NCI-H2107 treated with DMSO at 0.1 percent for 48 hours (cell line): ENCODE measurements around the gene AGAP2.

ENCODE experiments used
- DNase-seq: peaks from one replicate; lab custom pipeline; 2025; ENCODE audit not compliant: unreplicated experiment; lab: John Stamatoyannopoulos, UW

The AGAP2 gene

DNA sequence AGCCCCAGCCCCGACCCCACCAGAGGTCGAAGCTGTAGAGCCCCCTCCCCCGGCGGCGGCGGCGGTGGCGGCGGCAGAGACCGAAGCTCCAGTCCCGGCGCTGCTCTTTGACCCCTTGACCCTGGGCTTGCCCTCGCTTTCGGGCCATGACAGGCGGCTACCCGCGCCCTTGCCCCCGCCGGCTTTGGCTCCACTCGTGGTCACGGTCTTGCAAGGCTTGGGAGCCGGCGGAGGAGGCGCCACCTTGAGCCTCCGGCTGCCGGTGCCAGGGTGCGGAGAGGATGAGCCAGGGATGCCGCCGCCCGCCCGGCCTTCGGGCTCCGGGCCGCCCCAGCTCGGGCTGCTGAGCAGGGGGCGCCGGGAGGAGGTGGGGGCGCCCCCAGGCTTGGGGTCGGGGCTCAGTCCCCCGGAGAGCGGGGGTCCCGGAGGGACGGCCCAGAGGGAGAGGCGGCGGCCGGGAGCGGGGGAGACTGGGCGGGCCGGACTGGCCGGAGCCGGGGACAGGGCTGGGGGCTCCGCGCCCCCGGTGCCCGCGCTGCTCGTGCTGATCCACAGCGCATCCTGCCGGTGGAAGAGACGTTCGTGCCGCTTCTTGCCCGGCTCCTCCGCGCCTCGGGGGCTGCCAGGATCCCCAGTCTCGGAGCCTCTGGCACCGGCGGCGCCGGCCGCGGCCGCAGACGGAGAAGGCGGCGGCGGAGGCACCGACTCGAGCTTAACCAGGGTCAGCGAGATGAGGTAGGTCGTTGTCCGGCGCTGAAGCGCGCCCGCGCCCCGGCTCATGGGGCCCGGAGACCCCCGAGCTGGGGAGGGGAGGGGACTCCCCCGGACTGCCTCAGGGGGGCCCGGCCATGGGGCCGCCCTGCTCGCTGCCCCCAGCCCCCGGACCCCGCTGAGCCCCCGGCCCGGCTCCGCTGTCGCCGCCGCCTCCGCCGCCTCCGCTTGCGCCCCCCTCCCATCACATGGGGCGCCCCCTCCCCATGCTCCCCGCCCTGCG is 778 bp downstream of the AGAP2 start:
- DNase-seq: no peak

DNA sequence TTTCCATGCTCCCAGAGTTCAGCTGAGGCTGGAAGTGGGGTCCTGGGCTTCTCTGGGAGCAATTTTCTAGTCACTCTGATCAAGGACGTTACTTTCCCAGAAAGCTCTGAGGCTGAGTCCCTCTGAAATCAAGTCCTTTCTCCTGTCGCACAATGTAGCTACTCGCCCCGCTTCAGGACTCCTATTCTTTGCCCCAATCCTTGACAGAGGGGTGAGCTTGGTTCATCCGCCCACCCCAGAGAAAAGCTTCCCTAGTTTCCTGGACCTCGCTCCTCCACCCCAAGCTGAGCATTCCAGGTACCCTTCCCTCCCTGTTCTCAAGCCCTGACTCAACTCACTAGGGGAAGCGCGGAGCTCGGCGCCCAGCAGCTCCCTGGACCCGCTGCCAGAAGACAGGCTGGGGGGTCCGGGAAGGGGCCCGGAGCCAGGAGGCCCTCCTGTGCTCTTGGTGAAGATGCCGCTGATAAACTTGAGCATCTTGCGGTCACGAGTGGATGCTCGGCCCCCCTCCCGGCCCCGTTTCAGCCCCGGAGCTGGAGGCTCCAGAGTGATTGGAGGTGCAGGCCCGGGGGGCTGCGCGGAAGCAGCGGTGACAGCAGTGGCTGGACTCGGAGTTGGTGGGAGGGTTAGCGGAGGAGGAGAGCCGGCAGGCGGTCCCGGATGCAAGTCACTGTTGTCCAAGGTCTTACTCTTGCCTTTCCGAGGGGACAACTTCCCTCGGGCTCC is 1.6 kb downstream of the AGAP2 start:
- no peak for DNase-seq

- no peak for DNase-seq
These were observed 2.4 kb downstream of the AGAP2 start for GRCh38 chr12:57735952-57736740.

DNA sequence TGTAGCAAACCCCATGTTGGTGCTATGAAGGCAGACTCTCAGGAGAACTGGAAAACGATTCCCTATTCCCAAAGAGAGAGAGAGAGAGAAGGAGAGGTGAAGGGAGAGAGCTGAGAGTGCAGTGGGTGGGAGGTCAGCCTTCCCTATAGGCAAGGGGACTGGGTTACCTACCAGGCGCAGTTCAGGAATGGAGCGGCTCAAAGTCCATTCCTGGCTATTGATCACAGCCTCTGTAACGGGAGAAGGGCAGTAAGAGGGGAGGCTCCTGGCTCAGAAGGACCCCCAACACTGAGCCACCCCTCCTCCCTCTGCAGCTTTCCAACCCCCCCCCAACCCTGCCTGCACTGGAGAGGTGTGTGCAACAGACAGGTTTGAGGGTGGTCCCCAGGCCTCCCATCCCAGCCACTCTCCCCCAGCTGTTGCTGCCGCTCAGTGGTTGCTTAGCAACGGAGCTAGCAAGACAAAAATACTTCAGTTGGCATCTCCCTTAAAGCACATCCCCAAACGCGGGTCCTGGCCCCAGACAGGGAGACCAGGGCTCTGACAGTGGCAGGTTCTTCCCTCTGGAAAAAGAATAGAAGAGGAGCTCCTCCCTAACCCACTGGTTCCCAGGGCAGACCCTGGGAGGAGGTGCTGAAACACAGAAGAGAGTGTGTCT is 3.2 kb downstream of the AGAP2 start:
- no peak for DNase-seq

DNA sequence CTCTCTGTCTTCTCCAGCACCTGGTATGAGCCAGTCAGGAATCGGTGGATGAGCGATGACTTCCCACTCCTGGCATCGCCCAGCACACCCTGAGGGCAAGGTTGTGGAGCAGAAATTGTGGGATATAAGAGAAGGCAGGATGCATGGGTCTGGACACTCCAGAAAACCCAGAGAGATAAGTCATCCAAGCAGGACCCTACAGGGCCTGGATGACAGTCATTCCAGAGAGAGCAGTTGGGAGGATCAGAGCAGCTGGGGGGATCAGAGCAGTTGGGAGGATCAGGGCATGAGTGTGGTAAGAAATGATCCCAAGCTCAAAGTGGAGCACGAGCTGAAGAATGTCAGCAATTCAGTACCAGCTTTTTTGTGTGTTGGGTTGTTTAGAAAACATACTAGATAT is 4.0 kb downstream of the AGAP2 start:
- DNase-seq: no peak

- no peak for DNase-seq
These were observed 4.6 kb downstream of the AGAP2 start for GRCh38 chr12:57733928-57734327.

- no peak for DNase-seq
These were observed 5.6 kb downstream of the AGAP2 start for GRCh38 chr12:57732726-57733593.

DNA sequence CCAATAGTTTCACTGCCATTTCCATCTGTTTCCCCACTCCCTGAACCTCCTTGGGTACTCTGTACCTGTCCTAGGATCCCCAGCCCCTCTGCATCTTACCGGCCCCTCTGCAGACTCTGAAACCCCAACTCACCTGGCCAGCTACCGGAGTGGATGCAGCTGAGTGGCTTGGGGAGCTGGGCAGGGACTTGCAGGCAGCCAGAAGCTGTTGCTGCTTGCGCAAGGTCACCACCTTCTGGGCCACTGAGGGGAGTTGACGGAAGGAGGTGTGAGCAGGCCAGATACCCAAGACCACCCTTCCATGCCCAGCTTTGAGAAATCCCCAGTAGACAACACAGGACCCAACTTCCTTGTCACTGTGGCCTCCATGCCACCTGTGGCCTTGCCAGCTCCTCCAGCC is 6.3 kb downstream of the AGAP2 start:
- DNase-seq: no peak

DNA sequence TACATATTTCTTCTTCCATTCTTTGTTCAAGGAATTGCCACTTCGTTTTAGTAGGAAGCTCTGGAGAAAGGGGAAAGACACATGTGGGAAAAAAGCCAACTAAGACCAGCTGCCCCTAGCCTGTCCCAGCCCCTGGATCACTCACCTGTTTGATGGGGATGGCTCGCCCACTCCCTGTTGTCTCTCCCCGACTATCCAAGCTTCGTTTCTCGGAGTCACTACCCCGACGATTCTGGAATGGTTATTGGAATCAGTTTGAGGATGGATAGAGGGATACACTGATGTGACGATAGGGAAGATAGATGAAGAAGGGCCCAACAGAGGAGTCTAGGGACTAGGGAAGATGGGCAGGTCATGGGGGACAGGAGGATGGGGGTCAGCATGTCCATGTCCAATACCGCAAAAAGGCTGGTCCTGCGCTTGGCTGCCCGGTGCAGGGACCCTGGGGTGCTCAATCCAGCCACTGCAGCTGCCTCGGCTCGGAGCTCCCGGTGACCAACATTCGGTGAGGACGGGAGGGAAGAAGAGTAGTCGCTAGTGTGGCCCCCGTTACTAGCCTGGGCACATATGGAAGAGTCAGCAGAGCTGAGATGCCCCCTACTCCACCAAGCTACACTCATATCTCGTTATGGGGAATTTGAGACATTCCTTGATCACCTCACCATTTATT is 7.0 kb downstream of the AGAP2 start:
- DNase-seq: no peak

- no peak for DNase-seq
These were observed 8.0 kb downstream of the AGAP2 start for GRCh38 chr12:57730336-57731067.

DNA sequence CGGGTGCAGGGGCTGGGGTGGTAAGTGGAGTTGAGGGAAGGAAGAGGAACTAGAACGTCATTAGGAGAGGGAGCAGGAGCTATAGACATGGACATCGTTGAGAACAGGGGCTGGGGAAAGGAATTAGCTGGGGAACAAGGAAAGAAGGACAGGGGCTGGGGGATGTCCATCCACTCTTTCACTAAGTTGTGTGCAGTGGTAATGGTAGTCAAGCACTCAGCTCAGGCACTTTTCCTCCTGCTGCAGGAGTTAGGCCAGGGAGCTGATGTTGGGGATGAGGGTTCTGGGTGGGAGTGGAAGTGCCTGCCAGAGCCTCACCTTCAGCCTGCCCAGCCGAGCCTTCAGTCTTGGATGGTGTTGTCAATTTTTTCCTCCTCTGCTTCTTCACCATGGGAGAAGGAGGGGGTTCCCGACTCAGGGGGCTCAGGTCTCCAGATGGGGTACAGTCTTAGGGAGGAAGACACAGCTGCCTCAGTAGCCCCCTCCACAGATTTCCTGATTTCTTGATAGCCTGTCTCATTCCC is 9.2 kb downstream of the AGAP2 start:
- no peak for DNase-seq

GRCh38 chr12:57727758-57728395 is 10.7 kb downstream of the AGAP2 start:
- no peak for DNase-seq

DNA sequence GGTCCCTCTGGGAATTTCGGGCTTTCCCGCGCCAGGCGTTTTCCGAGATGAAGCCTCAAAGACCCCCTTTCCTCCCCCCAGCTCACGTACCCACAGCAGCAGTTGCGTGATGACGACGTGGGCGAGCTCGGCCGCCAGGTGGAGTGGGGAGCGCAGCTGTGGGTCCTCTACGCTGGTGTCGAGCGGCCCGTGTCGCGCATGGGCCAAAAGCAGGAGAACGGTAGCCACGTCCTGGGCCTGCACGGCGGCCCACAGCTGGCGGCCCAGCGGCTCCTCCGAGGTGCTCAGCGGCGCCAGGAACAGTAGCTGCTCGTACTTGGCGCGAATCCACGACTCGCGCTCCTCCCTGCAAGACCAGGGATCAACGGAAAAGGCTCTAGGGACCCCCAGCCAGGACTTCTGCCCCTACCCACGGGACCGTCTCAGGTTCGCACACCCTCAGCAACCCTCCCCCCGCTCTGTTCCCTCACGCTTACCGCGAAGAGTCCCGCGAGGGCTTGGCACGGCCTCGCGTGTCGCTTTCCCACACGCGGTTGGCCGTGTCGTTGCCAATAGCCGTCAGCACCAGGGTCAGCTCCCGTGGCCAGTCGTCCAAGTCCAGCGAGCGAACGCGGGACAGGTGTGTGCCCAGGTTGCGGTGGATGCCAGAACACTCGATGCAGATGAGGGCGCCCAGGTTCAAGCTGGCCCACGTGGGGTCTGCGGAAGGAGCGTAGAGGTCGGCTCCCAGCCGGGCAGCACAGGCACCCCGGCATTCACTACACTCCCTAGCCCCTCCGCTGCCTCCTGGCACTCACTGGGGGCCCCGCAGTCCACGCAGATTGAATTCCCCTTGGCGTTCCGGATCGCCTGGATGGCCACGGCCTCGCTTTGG is 11.4 kb downstream of the AGAP2 start:
- DNase-seq: no peak

DNA sequence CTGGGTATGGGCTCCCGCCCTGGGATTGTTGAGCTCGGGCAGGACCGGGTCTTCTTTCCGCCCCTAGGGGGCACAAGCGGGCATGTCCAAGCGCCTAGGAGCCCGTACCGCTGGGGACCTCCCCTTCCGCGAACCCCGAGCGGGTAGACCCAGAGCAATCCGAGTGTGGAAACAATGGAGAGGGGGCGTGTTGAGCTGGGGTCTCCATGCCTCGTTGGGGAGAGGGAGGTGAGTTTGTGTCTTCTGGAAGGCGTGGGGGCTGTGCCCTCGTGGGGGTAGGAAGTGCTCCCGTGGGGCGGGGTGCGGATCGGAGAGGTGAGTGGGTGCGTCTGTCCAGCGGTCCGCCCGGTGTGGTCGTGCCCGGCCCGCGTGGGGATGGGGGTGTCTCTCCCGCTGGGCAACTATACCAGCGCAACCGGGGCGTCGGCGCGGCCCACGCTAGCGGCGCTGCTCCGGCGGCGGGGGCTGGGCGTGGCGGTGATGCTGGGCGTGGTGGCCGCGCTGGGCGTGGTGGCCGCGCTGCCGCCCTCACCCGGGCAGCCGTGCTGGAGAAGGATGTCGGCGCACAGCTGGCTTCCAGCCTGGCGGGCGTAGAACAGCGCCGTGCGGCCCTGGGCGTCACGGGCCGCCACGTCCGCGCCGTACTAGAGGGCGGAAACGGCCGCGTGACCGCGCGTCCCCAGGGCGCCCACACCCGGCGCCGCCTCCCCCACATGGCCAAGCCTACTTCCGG is 12.2 kb downstream of the AGAP2 start:
- DNase-seq: peak; percentile 48

DNA sequence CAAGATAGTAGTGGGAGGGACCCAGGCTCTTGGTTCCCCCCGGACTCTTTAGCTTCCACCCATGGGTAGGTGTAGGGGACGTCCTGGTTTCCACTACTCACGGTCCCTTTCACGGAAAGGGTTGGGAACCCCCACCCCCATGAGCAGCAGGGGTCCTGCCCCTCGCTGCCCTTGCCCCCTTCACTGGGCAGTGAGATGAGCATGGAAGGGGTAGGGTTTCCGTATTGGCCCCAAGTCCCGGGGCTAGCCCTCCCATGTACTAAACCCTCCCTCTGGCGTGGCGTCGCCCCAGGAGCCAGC is 12.7 kb downstream of the AGAP2 start:
- no peak for DNase-seq

DNA sequence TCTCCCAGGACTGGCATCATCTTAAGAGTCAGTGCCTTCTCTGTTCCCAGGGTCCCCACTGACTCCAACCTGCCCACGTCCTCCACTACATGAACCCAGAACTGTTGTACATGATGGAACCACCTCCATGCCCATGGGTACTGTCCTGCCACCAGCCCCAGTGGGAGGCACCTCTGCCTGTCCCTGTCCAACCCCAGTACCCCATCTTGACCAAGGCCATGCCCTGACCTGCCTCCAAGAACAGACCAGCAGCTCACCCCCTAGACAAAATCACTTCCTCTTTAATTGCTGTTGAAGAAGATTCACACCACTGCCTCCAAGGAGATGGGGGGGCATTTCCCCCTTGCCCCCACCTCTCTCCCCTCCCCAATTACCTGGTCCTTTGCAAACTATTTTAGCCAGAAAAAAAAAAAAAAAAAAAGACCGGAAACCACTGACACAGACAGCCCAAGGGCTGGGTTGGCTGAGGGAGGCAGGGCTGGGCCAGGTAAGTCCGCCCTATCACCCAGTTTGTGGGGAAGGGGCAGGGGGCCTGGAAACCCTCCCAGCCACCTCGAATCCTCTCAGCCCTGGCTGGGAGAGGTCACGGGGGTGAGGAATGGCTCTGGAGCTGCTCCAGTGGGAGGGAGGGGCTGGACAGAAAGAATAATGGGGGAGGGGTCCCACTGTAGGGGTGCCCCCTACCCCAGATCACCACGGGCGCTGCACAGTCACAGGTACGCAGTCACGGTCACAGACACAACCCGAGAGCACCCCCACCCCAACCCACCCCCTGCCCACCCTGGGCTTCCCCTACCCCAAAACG is 13.4 kb downstream of the AGAP2 start:
- no peak for DNase-seq
